ENCODE measurements around the gene LIN54. TPM values are rescaled to one million over a fixed set of nuclear protein-coding genes. Genes with fewer than 3 reads are reported as not detected.
A peak's percentile ranks its signal among the peaks of the same experiment; 100 is the strongest.
"Not testable (repeated sequence)": the region's sequence is repeated elsewhere in the genome, so short reads cannot be mapped to it uniquely, and the experiment has no call there.

LIN54 gene
- total RNA-seq, 1 experiment from 2014 or later: 11.4 TPM

DNA sequence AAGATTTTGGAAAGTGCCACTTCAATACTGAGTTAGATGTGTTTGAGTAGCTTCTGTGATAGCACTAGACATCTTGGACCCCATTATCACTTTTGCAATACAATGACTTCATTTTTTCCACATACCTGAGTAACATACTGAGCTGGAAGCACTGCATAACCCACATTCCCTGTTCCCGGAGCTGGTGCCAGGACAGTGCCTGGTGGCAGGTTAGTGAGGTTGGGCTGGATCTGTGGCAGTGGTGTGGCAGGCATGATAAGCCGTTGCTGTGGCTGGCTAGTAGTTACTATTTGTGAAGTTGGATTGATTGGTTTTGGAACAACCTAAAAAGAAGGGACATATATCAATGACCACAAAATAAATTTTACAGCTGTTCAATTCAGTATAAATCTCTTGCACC, 71.2 kb downstream of the LIN54 start:
- no peak for DNase-seq
- no peaks in the 10 kb centered on the region for H3K27me3 ChIP-seq (ENCODE audit: control insufficient read depth, insufficient read depth, low read length)
- H3K4me3 ChIP-seq (ENCODE audit: insufficient read depth, low read depth, low read length): no peak overlapping the region
- peaks cover 2% of the 10 kb centered on the region for H3K36me3 ChIP-seq (replicated peaks; ENCODE audit: control insufficient read depth, insufficient read depth, low read length)

DNA sequence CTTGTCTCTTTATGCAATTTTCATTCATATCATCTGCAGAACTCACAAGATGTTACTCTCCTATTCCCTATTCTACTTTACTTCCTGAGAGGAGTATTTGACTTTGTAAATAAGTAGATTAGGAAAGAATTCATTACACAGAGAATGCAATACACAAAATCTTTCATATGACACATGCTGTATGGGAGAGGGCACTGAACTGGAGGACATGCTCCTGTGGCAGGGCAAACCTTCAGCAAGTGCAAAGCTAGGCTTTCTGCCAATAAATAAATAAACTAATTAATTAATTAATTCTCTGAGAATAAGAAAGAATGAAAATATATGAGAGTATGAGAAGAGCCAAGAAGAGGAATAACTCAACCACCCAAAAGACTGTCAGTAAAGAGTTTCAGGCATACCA, 76.2 kb downstream of the LIN54 start:
- no peaks in the 10 kb centered on the region for H3K27me3 ChIP-seq (ENCODE audit: control insufficient read depth, insufficient read depth, low read length)
- no peak overlapping the region for H3K4me3 ChIP-seq (ENCODE audit: insufficient read depth, low read depth, low read length)
- DNase-seq: no peak
- H3K36me3 ChIP-seq (replicated peaks; ENCODE audit: control insufficient read depth, insufficient read depth, low read length): peaks cover 2% of the 10 kb centered on the region

- Histone ChIP-seq H3K27me3 (ENCODE audit: control insufficient read depth, insufficient read depth, low read length) (no peaks in the 10 kb centered on the region), H3K4me3 (ENCODE audit: insufficient read depth, low read depth, low read length) (no peak overlapping the region), H3K36me3 (replicated peaks; ENCODE audit: control insufficient read depth, insufficient read depth, low read length) (no peaks in the 10 kb centered on the region; the same call in 1 of the 2 replicates)
- DNase-seq: no peak
These were observed 79.5 kb downstream of the LIN54 start for GRCh38 chr4:82930848-82931755.

DNA sequence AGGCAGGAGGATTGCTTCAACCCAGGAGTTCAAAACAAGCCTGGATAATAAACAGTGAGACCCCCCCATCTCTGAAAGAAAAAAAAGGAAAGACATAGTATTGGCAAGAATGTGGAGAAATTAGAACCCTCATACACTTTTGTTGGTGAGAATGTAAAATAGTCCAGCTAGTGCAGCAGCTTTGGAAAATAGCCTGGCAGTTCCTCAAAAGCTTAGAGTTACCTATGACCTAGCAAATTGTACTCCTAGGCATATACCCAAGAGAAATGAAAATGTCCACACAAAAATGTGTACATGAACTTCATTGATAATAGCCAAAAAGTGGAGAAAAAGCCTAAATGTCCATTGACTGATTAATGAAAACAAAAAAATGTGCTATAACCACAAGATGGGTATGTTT, 88.8 kb downstream of the LIN54 start:
- no peaks in the 10 kb centered on the region; the same call in 1 of the 2 replicates for H3K36me3 ChIP-seq (replicated peaks; ENCODE audit: control insufficient read depth, insufficient read depth, low read length)
- no peak overlapping the region for H3K4me3 ChIP-seq (ENCODE audit: insufficient read depth, low read depth, low read length)
- no peaks in the 10 kb centered on the region for H3K27me3 ChIP-seq (ENCODE audit: control insufficient read depth, insufficient read depth, low read length)
- DNase-seq: no peak

DNA sequence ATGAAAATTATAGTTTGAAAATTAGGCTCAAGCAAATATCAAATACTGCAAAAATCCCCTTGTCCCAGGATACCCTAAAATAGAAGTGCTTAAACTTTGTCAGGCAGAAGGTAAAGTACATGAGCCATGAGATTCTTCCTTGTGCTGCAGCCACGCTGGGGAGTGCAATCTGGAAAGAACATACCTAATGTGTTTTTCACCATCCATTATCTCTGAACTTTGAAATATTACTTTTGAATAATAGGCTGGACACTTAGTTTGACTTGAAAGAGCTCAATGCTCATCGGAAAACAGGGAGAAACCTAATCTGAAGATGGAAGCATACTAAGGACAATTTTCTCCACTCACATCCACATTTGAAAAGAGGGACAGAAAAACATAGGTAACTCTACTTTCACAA, 91.2 kb downstream of the LIN54 start:
- no peak for DNase-seq
- Histone ChIP-seq H3K27me3 (ENCODE audit: control insufficient read depth, insufficient read depth, low read length) (no peaks in the 10 kb centered on the region), H3K4me3 (ENCODE audit: insufficient read depth, low read depth, low read length) (no peak overlapping the region)

DNA sequence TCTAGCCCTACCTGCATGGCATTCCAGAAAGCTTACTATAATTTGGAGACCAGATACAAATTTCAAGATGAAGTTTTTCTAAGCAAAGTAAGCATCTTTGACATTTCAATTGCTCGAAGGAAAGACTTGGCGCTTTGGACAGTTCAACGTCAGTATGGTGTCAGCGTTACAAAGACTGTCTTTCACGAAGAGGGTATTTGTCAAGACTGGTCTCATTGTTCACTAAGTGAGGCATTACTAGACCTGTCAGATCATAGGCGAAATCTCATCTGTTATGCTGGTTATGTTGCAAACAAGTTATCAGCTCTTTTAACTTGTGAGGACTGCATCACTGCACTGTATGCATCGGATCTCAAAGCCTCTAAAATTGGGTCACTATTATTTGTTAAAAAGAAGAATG, 92.5 kb downstream of the LIN54 start:
- H3K27me3 ChIP-seq (ENCODE audit: control insufficient read depth, insufficient read depth, low read length): no peaks in the 10 kb centered on the region
- H3K4me3 ChIP-seq (ENCODE audit: insufficient read depth, low read depth, low read length): no peak overlapping the region
- DNase-seq: no peak
- H3K36me3 ChIP-seq (replicated peaks; ENCODE audit: control insufficient read depth, insufficient read depth, low read length): no peaks in the 10 kb centered on the region; the same call in 1 of the 2 replicates

More for the DNA sequence above, 91.2 kb downstream of the LIN54 start:
- no peaks in the 10 kb centered on the region; the same call in 1 of the 2 replicates for H3K36me3 ChIP-seq (replicated peaks; ENCODE audit: control insufficient read depth, insufficient read depth, low read length)

DNA sequence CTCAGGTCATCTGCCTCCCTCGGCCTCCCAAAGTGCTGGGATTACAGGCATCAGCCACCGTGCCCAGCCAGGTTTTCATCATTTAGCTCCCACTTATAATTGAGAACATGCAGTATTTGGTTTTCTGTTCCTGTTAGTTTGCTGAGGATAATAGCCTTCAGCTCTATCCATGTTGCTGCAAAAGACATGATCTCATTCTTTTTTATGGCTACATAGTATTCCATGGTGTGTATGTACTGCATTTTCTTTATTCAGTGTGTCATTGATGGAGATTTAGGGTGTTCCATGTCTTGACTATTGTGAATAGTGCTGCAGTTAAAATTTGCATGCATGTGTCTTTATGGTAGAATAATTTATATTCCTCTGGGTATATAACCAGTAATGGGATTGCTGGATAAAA, 96.7 kb downstream of the LIN54 start:
- H3K4me3 ChIP-seq (ENCODE audit: insufficient read depth, low read depth, low read length); DNase-seq; H3K27me3 ChIP-seq (ENCODE audit: control insufficient read depth, insufficient read depth, low read length); H3K36me3 ChIP-seq (replicated peaks; ENCODE audit: control insufficient read depth, insufficient read depth, low read length): not testable (repeated sequence)

DNA sequence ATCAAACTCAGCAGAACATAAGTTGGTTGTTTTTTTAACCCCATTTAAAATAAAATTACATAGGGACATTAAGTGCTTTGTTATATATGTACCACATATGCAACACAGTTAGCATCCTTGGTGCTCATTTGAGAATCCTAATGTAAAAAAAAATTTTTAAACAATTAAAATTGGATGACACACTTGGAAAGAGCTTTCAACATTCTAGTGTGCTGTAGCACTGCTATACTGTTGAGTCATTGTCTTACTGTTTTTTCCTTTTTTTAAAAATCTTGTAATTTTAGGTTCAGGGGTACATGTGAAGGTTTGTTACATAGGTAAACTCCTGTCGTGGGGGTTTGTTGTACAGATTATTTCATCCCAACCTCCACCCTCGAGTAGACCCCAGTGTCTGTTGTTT, 97.3 kb downstream of the LIN54 start:
- peaks cover 4% of the 10 kb centered on the region for H3K36me3 ChIP-seq (replicated peaks; ENCODE audit: control insufficient read depth, insufficient read depth, low read length)
- H3K4me3 ChIP-seq (ENCODE audit: insufficient read depth, low read depth, low read length): no peak overlapping the region
- DNase-seq: no peak
- no peaks in the 10 kb centered on the region for H3K27me3 ChIP-seq (ENCODE audit: control insufficient read depth, insufficient read depth, low read length)

GRCh38 chr4:82909326-82909725, 101.3 kb downstream of the LIN54 start:
- Histone ChIP-seq H3K36me3 (replicated peaks; ENCODE audit: control insufficient read depth, insufficient read depth, low read length) (peaks cover 15% of the 10 kb centered on the region), H3K27me3 (ENCODE audit: control insufficient read depth, insufficient read depth, low read length) (no peaks in the 10 kb centered on the region), H3K4me3 (ENCODE audit: insufficient read depth, low read depth, low read length) (no peak overlapping the region)
- DNase-seq: no peak

DNA sequence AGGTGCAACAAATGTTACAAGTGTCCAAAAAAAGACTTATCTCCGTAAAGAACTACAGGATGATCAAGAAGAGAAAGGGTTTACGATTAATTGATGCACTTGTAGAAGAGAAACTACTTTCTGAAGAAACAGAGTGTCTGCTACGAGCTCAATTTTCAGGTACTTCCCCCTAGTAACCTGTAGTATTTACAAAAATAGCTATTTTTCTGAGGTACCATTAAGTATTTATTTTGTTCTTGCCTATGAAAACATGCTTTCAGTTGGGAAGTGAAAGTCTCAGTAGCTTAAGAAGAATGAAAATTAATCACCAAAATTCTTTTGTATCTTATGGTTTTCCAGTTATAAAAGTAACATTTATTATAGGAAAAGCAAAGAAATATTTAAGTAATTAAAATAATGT, 104.2 kb downstream of the LIN54 start:
- no peaks in the 10 kb centered on the region for H3K27me3 ChIP-seq (ENCODE audit: control insufficient read depth, insufficient read depth, low read length)
- no peak overlapping the region for H3K4me3 ChIP-seq (ENCODE audit: insufficient read depth, low read depth, low read length)
- no peak for DNase-seq
- H3K36me3 ChIP-seq (replicated peaks; ENCODE audit: control insufficient read depth, insufficient read depth, low read length): peaks cover 14% of the 10 kb centered on the region

DNA sequence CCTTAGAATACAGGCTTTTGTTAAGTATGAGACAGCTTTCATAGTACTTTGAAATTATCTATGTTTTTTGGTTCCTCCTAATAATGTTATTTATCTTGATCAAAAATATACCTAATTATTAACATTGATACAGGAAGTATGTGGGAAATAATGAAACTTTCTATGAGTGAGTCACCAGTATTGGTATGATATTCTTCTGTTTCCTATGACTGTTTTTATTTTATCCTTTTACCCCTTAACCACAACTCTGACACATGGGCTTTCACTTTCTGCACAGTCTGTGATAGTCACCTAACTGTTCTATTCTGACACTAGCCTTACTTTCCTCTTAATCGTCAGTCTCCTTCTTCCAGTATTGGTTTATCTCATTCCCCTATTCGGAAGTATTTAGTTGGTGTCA, 105.4 kb downstream of the LIN54 start:
- Histone ChIP-seq H3K36me3 (replicated peaks; ENCODE audit: control insufficient read depth, insufficient read depth, low read length) (peaks cover 10% of the 10 kb centered on the region), H3K27me3 (ENCODE audit: control insufficient read depth, insufficient read depth, low read length) (no peaks in the 10 kb centered on the region), H3K4me3 (ENCODE audit: insufficient read depth, low read depth, low read length) (no peak overlapping the region)
- DNase-seq: no peak

DNA sequence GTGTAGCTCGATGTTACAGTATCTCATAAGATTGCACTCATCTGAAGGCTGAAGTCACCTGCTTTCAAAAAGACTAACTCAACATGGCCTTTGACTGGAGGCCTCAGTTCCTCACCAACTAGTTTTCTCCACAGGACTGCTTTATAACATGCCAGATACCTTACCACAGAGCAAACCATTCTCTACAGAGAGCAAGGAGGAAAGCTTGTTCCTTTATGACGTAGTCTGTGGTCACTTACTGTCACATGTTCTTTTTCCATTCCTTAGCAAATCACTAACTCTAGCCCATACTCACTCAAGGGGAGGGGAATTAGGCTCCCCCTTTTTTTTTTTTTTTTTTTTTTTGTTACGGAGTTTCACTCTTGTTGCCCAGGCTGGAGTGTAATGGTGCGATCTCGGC, 106.9 kb downstream of the LIN54 start:
- H3K4me3 ChIP-seq (ENCODE audit: insufficient read depth, low read depth, low read length): no peak overlapping the region
- H3K27me3 ChIP-seq (ENCODE audit: control insufficient read depth, insufficient read depth, low read length): no peaks in the 10 kb centered on the region
- H3K36me3 ChIP-seq (replicated peaks; ENCODE audit: control insufficient read depth, insufficient read depth, low read length): peaks cover 12% of the 10 kb centered on the region
- DNase-seq: no peak

DNA sequence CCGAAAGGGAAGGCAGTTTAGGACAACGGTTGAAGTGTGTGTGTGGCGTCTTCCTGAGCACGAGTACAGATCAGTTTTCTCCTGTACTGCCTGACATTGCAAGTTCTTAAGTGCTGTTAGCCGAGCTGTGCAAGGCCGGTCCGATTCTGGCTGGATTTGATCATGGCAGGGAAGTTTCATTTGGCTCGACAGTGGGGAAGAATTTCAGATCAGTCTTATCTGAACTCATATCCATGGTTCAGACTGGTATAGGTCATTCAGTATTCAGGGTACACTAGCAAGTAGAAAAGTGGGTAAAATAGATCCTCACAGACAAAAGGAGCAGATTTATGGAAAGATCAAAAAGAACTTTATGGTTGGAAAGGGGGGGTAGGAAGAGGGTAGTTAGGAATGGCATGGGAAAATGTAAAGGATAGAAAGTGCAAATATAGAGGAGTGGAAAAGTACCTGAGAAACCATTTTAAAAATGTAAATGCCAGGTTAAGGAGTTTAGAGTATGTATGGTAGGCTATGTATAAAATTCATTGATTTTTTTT, 109.4 kb downstream of the LIN54 start:
- peak overlapping the region; percentile 92 for H3K4me3 ChIP-seq (ENCODE audit: insufficient read depth, low read depth, low read length)
- no peak for DNase-seq
- H3K27me3 ChIP-seq (ENCODE audit: control insufficient read depth, insufficient read depth, low read length): no peaks in the 10 kb centered on the region
- peaks cover 16% of the 10 kb centered on the region for H3K36me3 ChIP-seq (replicated peaks; ENCODE audit: control insufficient read depth, insufficient read depth, low read length)

DNA sequence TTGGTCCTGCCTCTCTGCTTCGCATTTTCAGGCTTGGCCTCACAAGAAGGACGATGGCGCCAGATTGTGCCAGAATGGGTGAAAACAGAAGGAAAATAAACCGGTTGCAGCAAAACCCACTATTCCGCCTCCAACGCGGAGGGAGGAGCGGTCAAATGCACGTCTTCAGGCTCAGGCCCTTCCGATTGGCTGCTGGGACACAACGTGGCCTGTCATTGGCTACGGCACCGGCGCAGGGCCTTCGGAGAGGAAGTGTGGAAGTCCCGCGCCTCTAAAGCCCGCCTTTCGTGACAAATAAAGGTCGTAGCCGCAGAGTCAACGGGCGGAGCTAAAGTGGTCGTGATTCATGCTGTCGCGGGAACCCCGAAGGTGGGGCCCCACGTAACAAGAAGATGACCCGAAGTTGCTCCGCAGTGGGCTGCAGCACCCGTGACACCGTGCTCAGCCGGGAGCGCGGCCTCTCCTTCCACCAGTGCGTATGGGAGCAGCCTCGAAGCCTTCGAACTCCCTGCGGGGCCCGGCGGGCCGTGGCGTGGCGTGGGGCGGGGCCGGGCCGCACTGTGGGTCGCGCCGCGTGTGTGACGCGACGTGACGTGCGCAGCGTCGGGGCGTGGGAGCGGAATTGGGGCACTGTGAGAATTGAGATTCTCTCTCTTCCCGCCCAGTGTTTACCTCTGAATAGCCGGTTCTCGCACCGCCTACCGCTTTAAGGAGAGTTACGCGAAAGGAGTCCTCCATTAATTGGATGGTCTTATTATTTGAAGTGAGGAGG, 110.0 kb downstream of the LIN54 start, which contains the start of gene THAP9:
Gene THAP9, plus strand, starts transcription at position 325 of the 772 bp plus-strand sequence. Its CDS starts 68 bp downstream, at position 393.
- peak within 1 kb of the TSS; percentile 92 for H3K4me3 ChIP-seq (ENCODE audit: insufficient read depth, low read depth, low read length)
- H3K36me3 ChIP-seq (replicated peaks; ENCODE audit: control insufficient read depth, insufficient read depth, low read length): peaks cover 16% of the 10 kb centered on the region
- H3K27me3 ChIP-seq (ENCODE audit: control insufficient read depth, insufficient read depth, low read length): no peaks in the 10 kb centered on the region

GRCh38 chr4:82900066-82900410, 110.6 kb downstream of the LIN54 start:
- Histone ChIP-seq H3K27me3 (ENCODE audit: control insufficient read depth, insufficient read depth, low read length) (no peaks in the 10 kb centered on the region), H3K4me3 (ENCODE audit: insufficient read depth, low read depth, low read length) (peak overlapping the region; percentile 92), H3K36me3 (replicated peaks; ENCODE audit: control insufficient read depth, insufficient read depth, low read length) (peaks cover 16% of the 10 kb centered on the region)
- no peak for DNase-seq

More for the DNA sequence above, 110.0 kb downstream of the LIN54 start, which contains the start of gene THAP9:
- peak; percentile 86 for DNase-seq

Data from H7 (cell line).